Fibroblast of mammary gland (primary cell): Measurements from ENCODE around the gene RASGEF1B.

Experiments
- DNase-seq: peaks from one replicate; pipeline ENCODE4 v3.0.0-alpha.2; 2010; ENCODE audit warnings: low read depth
- H3K4me3 ChIP-seq: 2 replicates; pipeline ENCODE4 v1.5.1; 2011; ENCODE audit warnings: low read depth, mild to moderate bottlenecking, low read length, moderate library complexity; ENCODE audit not compliant: control insufficient read depth
- TF ChIP-seq, protein P1 (sequence below): conservative IDR thresholded peaks from 2 replicates; pipeline ENCODE4 v1.5.1; 2011; ENCODE audit warnings: low read depth, low read length, inconsistent platforms; ENCODE audit not compliant: control insufficient read depth, insufficient read depth

RASGEF1B gene

DNA sequence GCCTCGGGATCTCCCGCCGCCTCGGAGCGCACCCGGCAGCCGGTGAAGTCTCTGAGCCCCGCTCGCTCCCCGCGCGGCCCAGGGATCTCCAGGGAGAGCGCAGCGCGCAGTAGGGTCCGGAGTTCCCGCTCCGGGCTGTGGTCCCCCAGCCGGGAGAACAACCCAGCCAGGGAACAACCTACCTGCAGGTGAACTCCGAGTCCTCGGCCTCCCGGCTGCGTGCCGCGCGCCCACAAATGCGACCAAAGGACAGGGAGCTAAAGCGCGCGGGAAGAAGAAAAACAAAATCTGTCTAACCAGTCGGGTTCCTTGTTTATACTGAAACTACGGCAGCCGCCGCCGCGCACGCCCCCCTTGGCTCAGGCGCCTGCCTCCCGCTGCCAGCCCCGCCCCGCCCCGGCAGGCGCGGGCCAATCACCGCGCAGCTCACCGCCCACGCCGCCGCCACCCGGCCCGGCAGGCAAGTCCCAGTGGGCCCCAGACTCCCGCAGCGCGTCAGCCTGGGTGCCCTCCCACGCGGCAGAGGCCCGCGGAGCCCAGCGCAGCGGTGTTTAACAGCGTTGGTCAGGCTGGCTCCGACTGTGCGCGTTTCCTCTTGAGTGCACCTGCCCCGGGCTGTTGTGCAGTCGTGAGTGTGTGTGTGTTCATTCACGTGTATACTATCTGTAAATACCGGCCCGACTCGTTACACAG is at the start of gene RASGEF1B:
TSS of gene RASGEF1B (minus strand) at position 320 of the 693 bp plus-strand sequence. CDS start 12,399 bp downstream, outside the sequence.
- TF ChIP-seq, protein P1, sequence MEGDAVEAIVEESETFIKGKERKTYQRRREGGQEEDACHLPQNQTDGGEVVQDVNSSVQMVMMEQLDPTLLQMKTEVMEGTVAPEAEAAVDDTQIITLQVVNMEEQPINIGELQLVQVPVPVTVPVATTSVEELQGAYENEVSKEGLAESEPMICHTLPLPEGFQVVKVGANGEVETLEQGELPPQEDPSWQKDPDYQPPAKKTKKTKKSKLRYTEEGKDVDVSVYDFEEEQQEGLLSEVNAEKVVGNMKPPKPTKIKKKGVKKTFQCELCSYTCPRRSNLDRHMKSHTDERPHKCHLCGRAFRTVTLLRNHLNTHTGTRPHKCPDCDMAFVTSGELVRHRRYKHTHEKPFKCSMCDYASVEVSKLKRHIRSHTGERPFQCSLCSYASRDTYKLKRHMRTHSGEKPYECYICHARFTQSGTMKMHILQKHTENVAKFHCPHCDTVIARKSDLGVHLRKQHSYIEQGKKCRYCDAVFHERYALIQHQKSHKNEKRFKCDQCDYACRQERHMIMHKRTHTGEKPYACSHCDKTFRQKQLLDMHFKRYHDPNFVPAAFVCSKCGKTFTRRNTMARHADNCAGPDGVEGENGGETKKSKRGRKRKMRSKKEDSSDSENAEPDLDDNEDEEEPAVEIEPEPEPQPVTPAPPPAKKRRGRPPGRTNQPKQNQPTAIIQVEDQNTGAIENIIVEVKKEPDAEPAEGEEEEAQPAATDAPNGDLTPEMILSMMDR, result no peak

DNA sequence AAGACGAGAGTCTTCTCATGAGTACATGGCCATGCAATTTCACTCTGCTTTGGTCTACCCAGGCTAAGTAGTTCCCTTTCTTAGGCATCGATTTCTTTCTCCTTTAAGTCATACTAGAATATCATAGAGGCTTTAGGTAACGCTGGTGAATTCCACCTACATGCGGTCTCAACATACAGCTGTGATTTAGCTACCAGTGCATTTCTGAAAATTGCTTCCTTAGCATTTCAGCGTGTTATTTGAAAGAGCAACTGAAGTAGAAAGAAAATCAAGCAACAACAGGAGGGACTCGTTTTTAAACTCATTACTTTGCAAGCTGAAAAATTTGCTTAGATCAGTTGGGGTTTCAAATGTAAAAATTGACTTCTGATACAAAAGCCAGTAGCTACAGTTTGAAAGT is 48.1 kb upstream of the RASGEF1B start:
- DNase-seq, result no peak

More for the DNA sequence above, at the start of gene RASGEF1B:
- peak within 1 kb of the TSS; percentile 52 for H3K4me3 ChIP-seq
- peak; percentile 57 for DNase-seq

DNA sequence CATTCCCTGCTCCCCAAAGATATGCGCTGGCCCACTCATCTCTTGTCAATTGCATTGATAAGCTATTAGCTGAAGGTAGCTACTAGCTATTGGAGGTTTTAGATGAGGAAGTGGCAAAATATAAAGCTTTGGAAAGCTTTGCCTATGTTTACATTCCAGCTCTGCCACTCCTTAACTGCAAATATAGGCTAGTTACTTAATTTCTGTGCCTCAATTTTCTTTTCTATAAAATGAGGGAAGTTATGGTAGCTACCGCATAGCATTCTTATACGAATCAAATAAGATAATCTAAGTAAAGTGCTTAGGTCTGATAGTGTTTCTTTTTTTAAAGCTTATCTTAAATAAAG is 47.7 kb upstream of the RASGEF1B start:
- no peak for DNase-seq
- TF ChIP-seq, protein P1, result no peak

More for the DNA sequence above, 48.1 kb upstream of the RASGEF1B start:
- TF ChIP-seq, protein P1, result no peak
- H3K4me3 ChIP-seq, result no peak overlapping the region

DNA sequence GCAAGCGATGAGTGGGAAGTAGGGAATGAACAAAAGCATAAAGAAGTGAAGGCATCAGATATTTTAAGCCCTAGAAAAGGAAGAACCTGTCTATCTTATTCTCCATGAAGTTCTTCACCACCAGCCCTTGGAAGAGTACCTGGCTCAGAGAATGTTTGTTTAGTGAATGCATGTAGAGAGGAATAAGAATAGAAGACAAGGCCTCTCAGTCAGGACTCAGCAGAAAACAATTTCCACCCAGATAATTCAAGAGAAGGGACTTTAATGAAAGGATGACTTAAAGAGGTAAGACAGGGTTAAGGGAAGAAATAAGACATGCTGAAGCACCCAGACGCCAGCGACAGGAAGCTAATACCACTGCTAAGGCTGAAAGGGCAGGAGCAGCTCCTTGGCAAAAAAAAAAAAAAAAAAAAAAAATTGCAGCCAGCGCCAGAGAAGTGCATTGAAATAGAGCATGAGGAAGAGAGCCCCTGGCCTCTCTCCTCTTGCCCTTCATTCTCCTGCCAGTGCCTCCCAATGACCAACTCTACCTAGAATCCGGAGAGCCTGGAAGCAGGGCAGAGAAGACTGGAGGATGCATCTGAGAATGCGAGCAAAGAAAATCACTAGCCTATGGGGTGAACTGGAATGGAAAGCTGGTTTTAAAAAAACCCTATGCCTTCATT is 47.2 kb upstream of the RASGEF1B start:
- no peak overlapping the region for H3K4me3 ChIP-seq
- DNase-seq, result no peak
- TF ChIP-seq, protein P1, result no peak

More for the DNA sequence above, 47.7 kb upstream of the RASGEF1B start:
- no peak overlapping the region for H3K4me3 ChIP-seq

DNA sequence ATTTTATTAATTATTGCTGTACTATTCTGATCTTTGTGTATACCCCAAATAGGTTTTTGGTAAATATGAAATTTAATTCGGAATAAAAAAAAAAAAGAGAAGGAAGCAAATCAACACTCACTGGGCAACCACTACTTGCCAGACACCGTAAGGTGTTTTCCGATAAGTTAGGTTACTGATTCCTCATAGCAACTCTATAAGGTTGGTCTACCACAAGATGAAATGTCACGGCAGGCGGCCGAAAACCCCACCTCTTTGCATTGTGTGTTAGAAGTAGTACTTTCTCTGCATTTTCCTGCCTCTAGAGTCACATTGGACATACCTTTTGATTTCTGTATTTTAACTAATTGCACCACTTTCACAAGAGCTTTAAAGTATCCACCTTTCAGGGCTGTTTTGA is 44.5 kb upstream of the RASGEF1B start:
- TF ChIP-seq, protein P1, result no peak
- H3K4me3 ChIP-seq, result no peak overlapping the region
- DNase-seq, result no peak

DNA sequence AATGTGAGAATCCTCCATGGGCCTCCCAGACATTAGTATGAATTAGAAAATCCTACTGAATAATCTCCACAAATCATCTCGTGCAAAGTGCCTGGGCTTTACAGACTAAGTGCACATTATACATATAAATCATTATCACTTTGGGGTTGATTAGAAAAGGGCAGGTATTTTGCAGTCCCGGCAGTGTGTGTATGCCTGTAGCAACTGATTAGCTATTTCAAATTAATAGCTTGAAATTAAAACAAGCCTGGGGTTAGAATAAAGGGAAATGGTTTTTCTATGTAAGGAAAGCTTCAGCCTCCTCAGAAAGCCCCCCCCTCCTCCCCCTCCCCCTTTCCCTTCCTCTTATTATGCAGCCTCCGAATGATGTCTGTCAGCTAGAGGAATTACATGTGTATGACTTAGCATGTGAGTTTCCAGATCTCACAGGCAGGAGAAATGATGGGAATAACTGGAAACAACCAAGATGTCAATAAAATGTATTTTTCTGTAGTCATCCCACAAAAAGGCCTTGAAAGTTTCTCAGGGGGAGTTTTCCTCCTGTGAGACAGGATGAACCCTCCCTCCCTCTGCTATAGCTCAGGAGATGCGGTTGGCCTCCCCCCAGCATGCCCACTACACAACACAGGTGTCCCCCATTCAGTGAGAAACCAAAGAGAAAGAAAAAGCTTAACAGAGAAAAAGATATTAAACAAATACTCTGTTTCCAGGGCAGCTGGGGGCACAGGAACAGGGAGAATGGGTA is 41.2 kb upstream of the RASGEF1B start:
- TF ChIP-seq, protein P1, result no peak
- H3K4me3 ChIP-seq, result no peak overlapping the region
- DNase-seq, result no peak
